H1 (cell line): ENCODE measurements around the gene VWF. TPM values are rescaled to one million over a fixed set of nuclear protein-coding genes. Genes with fewer than 3 reads are reported as not detected.

Experiments used
- CTCF ChIA-PET: fragments of 300-600 bp; sonication (Branson Sonifier 250); formaldehyde crosslinking; loops from one replicate; lab custom pipeline; 2021; ENCODE audit not compliant: partially characterized antibody; lab: Charles Lee
- POLR2A ChIA-PET: fragments of 300-600 bp; sonication (Branson Sonifier 250); formaldehyde crosslinking; loops from one replicate; lab custom pipeline; 2021; ENCODE audit warnings: inconsistent platforms; ENCODE audit not compliant: partially characterized antibody; lab: Charles Lee
- DNase-seq, 2 experiments: peaks; one replicate each; pipeline versions ENCODE4 v3.0.0 to v3.0.0-alpha.2; 2010 to 2022; ENCODE audit warnings: low spot score in 2 of 2, low read depth in 1 of 2, mixed read lengths in 1 of 2
- FAIRE-seq: peaks from 2 replicates; lab custom pipeline; 2011; peaks lifted over from hg19 to GRCh38; lab: Jason Lieb, UNC
- H2AFZ ChIP-seq: 2 replicates; pipeline ENCODE4 v1.8.1; 2012; ENCODE audit warnings: low read length, inconsistent platforms
- H2AK5ac ChIP-seq: 2 replicates; pipeline ENCODE4 v1.6.1; 2013; ENCODE audit warnings: low read depth, low read length
- H2BK120ac ChIP-seq: replicated peaks from 2 replicates; pipeline ENCODE3; 2013; ENCODE audit warnings: low read depth, low read length, inconsistent platforms
- H2BK12ac ChIP-seq: 2 replicates; pipeline ENCODE4 v1.6.1; 2013; ENCODE audit warnings: low read depth, low read length
- H2BK15ac ChIP-seq: 2 replicates; pipeline ENCODE4 v1.6.1; 2013; ENCODE audit warnings: low read length
- H2BK20ac ChIP-seq: 2 replicates; pipeline ENCODE4 v1.6.1; 2013; ENCODE audit warnings: low read length
- H2BK5ac ChIP-seq: 2 replicates; pipeline ENCODE4 v1.6.1; 2013; ENCODE audit warnings: low read depth, low read length
- H3K14ac ChIP-seq: 2 replicates; pipeline ENCODE4 v1.6.1; 2013; ENCODE audit warnings: inconsistent platforms; ENCODE audit not compliant: insufficient read length
- H3K18ac ChIP-seq: 2 replicates; pipeline ENCODE4 v1.6.1; 2013; ENCODE audit warnings: low read length; ENCODE audit errors: extremely low read depth
- H3K23ac ChIP-seq: 2 replicates; pipeline ENCODE4 v1.6.1; 2013; ENCODE audit warnings: inconsistent platforms; ENCODE audit not compliant: insufficient read length
- H3K23me2 ChIP-seq: 2 replicates; pipeline ENCODE4 v1.6.1; 2013; ENCODE audit warnings: low read depth, low read length
- H3K27ac ChIP-seq: 2 replicates; pipeline ENCODE4 v1.6.1; 2011; ENCODE audit warnings: low read depth, low read length, inconsistent platforms
- H3K27me3 ChIP-seq, 4 experiments: replicated peaks in 1 of 4; 1 replicate in 1 of 4; 2 replicates in 3 of 4; pipeline versions ENCODE4 v1.6.1 to v1.8.1; 2011 to 2013; ENCODE audit warnings: low read length in 3 of 4, mild to moderate bottlenecking in 3 of 4, inconsistent platforms in 2 of 4, mixed read lengths in 2 of 4, moderate library complexity in 1 of 4; ENCODE audit not compliant: control insufficient read depth in 3 of 4, insufficient read depth in 3 of 4; ENCODE audit errors: extremely low read depth in 1 of 4
- H3K36me3 ChIP-seq, 4 experiments: 2 replicates each; pipeline versions ENCODE4 v1.6.1 to v1.8.1; 2011 to 2013; ENCODE audit warnings: mild to moderate bottlenecking in 4 of 4, low read length in 3 of 4, moderate library complexity in 2 of 4, control low read depth in 1 of 4, inconsistent platforms in 1 of 4; ENCODE audit not compliant: insufficient read depth in 4 of 4, control insufficient read depth in 2 of 4
- H3K4ac ChIP-seq: replicated peaks from 2 replicates; pipeline ENCODE3; 2013; ENCODE audit warnings: low read length, low read depth, mixed read lengths, inconsistent platforms; ENCODE audit not compliant: insufficient read length
- H3K4me1 ChIP-seq, 4 experiments: replicated peaks in 1 of 4; 1 replicate in 1 of 4; 2 replicates in 3 of 4; pipeline versions ENCODE4 v1.6.1 to v1.8.1; 2011 to 2013; ENCODE audit warnings: low read length in 3 of 4, inconsistent platforms in 2 of 4, mixed read lengths in 1 of 4; ENCODE audit not compliant: insufficient read depth in 4 of 4, control insufficient read depth in 3 of 4
- H3K4me2 ChIP-seq, 2 experiments: 2 replicates each; pipeline versions ENCODE4 v1.6.1 to v1.8.1; 2011 to 2013; ENCODE audit warnings: low read depth in 2 of 2, low read length in 2 of 2, control low read depth in 1 of 2, inconsistent platforms in 1 of 2, mild to moderate bottlenecking in 1 of 2; ENCODE audit not compliant: insufficient read depth in 1 of 2
- H3K4me3 ChIP-seq, 4 experiments: fragments of 200-600, 300-600 bp in 1 of 4; sonication (generic), shearing (Covaris generic), sonication (Bioruptor Twin) in 1 of 4; 2 replicates each; pipeline versions ENCODE4 v1.5.1 to v1.8.1; 2011 to 2016; ENCODE audit warnings: low read length in 4 of 4, low read depth in 3 of 4, control low read depth in 2 of 4, inconsistent platforms in 2 of 4, mild to moderate bottlenecking in 2 of 4, mixed read lengths in 1 of 4, moderate library complexity in 1 of 4; ENCODE audit not compliant: insufficient read depth in 2 of 4; ENCODE audit errors: extremely low read depth in 1 of 4
- H3K56ac ChIP-seq: replicated peaks from 2 replicates; pipeline ENCODE3; 2013; ENCODE audit warnings: low read depth, mild to moderate bottlenecking, mixed read lengths, low read length, inconsistent platforms; ENCODE audit not compliant: insufficient read length
- H3K79me1 ChIP-seq: 2 replicates; pipeline ENCODE4 v1.6.1; 2013; ENCODE audit warnings: low read depth, low read length, control low read depth
- H3K79me2 ChIP-seq, 2 experiments: 2 replicates each; pipeline versions ENCODE4 v1.6.1 to v1.8.1; 2012 to 2013; ENCODE audit warnings: low read length in 2 of 2, mild to moderate bottlenecking in 2 of 2, inconsistent platforms in 1 of 2; ENCODE audit not compliant: insufficient read depth in 2 of 2, control insufficient read depth in 1 of 2
- H3K9ac ChIP-seq, 4 experiments: replicated peaks in 1 of 4; 1 replicate in 1 of 4; 2 replicates in 3 of 4; pipeline versions ENCODE4 v1.6.1 to v1.8.1; 2011 to 2013; ENCODE audit warnings: low read depth in 3 of 4, low read length in 3 of 4, control low read depth in 2 of 4, mild to moderate bottlenecking in 2 of 4, moderate library complexity in 2 of 4, inconsistent platforms in 1 of 4; ENCODE audit errors: extremely low read depth in 1 of 4
- H3K9me3 ChIP-seq, 2 experiments: 2 replicates each; pipeline versions ENCODE4 v1.6.1 to v1.8.1; 2012 to 2013; ENCODE audit warnings: mild to moderate bottlenecking in 2 of 2, moderate library complexity in 2 of 2, control low read depth in 1 of 2, inconsistent platforms in 1 of 2, low read depth in 1 of 2, low read length in 1 of 2, mixed read lengths in 1 of 2; ENCODE audit not compliant: insufficient read depth in 2 of 2
- H4K20me1 ChIP-seq, 2 experiments: replicated peaks in 1 of 2; 2 replicates each; pipeline versions ENCODE3 to v1.8.1; 2011 to 2013; ENCODE audit warnings: inconsistent platforms in 2 of 2, low read length in 2 of 2, mild to moderate bottlenecking in 1 of 2; ENCODE audit not compliant: insufficient read depth in 2 of 2, control insufficient read depth in 1 of 2
- H4K5ac ChIP-seq: 2 replicates; pipeline ENCODE4 v1.6.1; 2013; ENCODE audit warnings: low read length, low read depth, mixed read lengths, inconsistent platforms; ENCODE audit not compliant: insufficient read length
- H4K8ac ChIP-seq: 2 replicates; pipeline ENCODE4 v1.8.0; 2013; ENCODE audit warnings: mild to moderate bottlenecking, moderate library complexity, low read length, inconsistent platforms; ENCODE audit not compliant: insufficient read depth; ENCODE audit errors: extremely low read depth
- H4K91ac ChIP-seq: replicated peaks from 2 replicates; pipeline ENCODE3; 2013; ENCODE audit warnings: low read length, mixed read lengths, inconsistent platforms; ENCODE audit not compliant: insufficient read length
- MAFK ChIP-seq: IDR thresholded peaks from 2 replicates; pipeline ENCODE4 v1.6.1; 2012; ENCODE audit warnings: low read depth, mild to moderate bottlenecking, improper control_type of control experiment, low read length
- RNF2 ChIP-seq: fragments of 200-900, 300-1000 bp; sonication (generic); IDR thresholded peaks from 2 replicates; pipeline ENCODE4 v1.7.1; 2016; ENCODE audit warnings: borderline replicate concordance, low read depth, mild to moderate bottlenecking, antibody characterized with exemption, low read length; ENCODE audit not compliant: poor library complexity, severe bottlenecking; ENCODE audit errors: missing control alignments
- WGBS, 2 experiments: shearing (Covaris generic) in 1 of 2; methylation state at CpG; one replicate each; pipeline versions ENCODE4 v1.1.6 to v1.1.7; 2013 to 2015; ENCODE audit warnings: low lambda C conversion rate in 2 of 2, mixed read lengths in 2 of 2, inconsistent platforms in 1 of 2, low coverage in 1 of 2, missing lambda C conversion rate in 1 of 2; ENCODE audit not compliant: insufficient replicate concordance in 2 of 2, insufficient coverage in 1 of 2, insufficient read length in 1 of 2; ENCODE audit errors: extremely low coverage in 1 of 2, missing lambda C conversion rate in 1 of 2; 5-methylcytosine and 5-hydroxymethylcytosine counted together
- polyA plus RNA-seq, 7 experiments: library from polyadenylated mRNA; depleted of rRNA in 3 of 7; stranded (reverse) in 5 of 7; unstranded in 2 of 7; fragments of >200 nt in 5 of 7; fragments of 200-250 nt in 2 of 7; gene quantifications; 1 replicate in 5 of 7; 2 replicates in 1 of 7; 4 replicates in 1 of 7; pipeline versions ENCODE4 v1.2.1 to v1.2.3, GENCODE V29; 2011 to 2013; ENCODE audit warnings: missing spikeins in 2 of 7, mixed read lengths in 2 of 7
- total RNA-seq: library from RNA; stranded (reverse); fragmentation: NEBNext Ultra II Directional; extraction: Animal tissue kit (Norgen Biotek cat#: 25700); gene quantifications from 2 replicates; pipeline ENCODE4 v1.2.1, GENCODE V29; 2021

VWF gene
- total and polyA plus RNA-seq, 2 of the 8 experiments (the other 6 are each of a cell fraction or from before 2014, with no cell fraction given): 0.39 to 0.60 TPM

DNA sequence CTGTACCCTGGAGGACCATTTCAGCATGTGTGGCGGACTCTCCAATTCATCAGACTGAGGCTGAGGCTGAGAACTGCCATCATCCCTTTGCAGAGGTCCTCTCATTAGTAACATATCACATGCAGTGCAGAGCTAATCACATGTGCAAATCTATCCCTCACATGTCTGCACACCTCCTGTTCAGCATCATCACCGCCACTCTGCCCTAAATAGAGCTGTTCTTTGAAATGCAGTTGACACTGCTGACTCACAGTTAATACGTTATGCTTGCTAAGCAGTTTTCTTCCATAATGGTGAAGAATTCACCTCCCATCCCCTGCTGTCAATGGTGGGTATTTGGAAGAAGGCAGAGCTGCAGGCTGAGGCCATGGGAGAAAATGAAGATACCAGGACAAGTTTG, 94.4 kb downstream of the VWF start:
- no peak overlapping the region for H2BK12ac ChIP-seq
- H4K8ac ChIP-seq: no peak overlapping the region
- no peak overlapping the region for H3K4me2 ChIP-seq
- H3K27ac ChIP-seq: no peak overlapping the region
- H3K56ac ChIP-seq: no peak overlapping the region
- no peak overlapping the region for H4K91ac ChIP-seq
- no peak overlapping the region for H2BK15ac ChIP-seq
- H3K23ac ChIP-seq: no peak overlapping the region
- H3K4me1 ChIP-seq: no peaks in the 10 kb centered on the region
- H3K9ac ChIP-seq: no peak overlapping the region
- H3K18ac ChIP-seq: no peak overlapping the region
- no peak overlapping the region for H2BK5ac ChIP-seq
- peaks cover 3 to 10% of the 10 kb centered on the region in 2 experiments; a peak in 2 of 4 replicates for H3K9me3 ChIP-seq
- no peaks in the 10 kb centered on the region for H3K27me3 ChIP-seq
- H2BK20ac ChIP-seq: no peak overlapping the region
- CTCF ChIA-PET: interaction anchor here (0.5 to 20.0 kb wide), 6 partner anchors 9 to 265 kb away, joined by 3 to 412 read pairs (median 4); no protein-coding TSS in a partner anchor
- no peaks in the 10 kb centered on the region for H3K79me1 ChIP-seq
- H3K4ac ChIP-seq: no peak overlapping the region
- DNase-seq (no peak), FAIRE-seq (no peak)
- H3K23me2 ChIP-seq: peaks cover 4% of the 10 kb centered on the region; the same call in 1 of the 2 replicates
- H2AK5ac ChIP-seq: no peak overlapping the region
- no peak overlapping the region for H2BK120ac ChIP-seq
- H4K5ac ChIP-seq: no peak overlapping the region
- no peak overlapping the region for H3K14ac ChIP-seq
- H3K36me3 ChIP-seq: no peaks in the 10 kb centered on the region; a peak in 1 of 8 replicates
- no peak overlapping the region for H2AFZ ChIP-seq
- H3K4me3 ChIP-seq: no peak overlapping the region
- H3K79me2 ChIP-seq: no peaks in the 10 kb centered on the region
- 71% methylated on average over 3 of the region's 3 CpGs; no CpG with 5 or more reads in 1 of the 2 experiments for WGBS, 2 experiments
- H4K20me1 ChIP-seq: peaks cover 0 to 3% of the 10 kb centered on the region in 2 experiments
- POLR2A ChIA-PET: no interaction called here
- TF ChIP-seq MAFK: 0 out of 2 replicates have a peak, but pooled peaks have one; percentile 19
- TF ChIP-seq RNF2: no peak
